Right ventricle myocardium inferior (tissue), 1 donor: ENCODE measurements around the gene GRIK3. TPM values are rescaled to one million over a fixed set of nuclear protein-coding genes. Genes with fewer than 3 reads are reported as not detected.

Source experiments
- ATAC-seq: fragments of 200-7000 bp; cut with Tn5 transposase; one replicate; pipeline ENCODE4 v1.9.1; 2020; ENCODE audit warnings: mild to moderate bottlenecking, moderate library complexity
- DNase-seq: peaks from one replicate; pipeline ENCODE4 v3.0.0; 2021; ENCODE audit errors: missing footprints
- intact Hi-C: fragments of 100-400 bp; cut with DNase I; formaldehyde crosslinking; loops from one replicate; pipeline ENCODE4 v1.11.0; 2022
- total RNA-seq: library from RNA; stranded (reverse); fragmentation: NEBNext Ultra II Directional; extraction: Animal tissue kit (Norgen Biotek cat#: 25700); gene quantifications from one replicate; pipeline ENCODE4 v1.2.1, GENCODE V29; 2021
- donor health status: DM: no; HTN: yes; CAD: no; lungs with severe emphysema.

The GRIK3 gene
- total RNA-seq, 1 donor from 2014 or later: 0.65 TPM

DNA sequence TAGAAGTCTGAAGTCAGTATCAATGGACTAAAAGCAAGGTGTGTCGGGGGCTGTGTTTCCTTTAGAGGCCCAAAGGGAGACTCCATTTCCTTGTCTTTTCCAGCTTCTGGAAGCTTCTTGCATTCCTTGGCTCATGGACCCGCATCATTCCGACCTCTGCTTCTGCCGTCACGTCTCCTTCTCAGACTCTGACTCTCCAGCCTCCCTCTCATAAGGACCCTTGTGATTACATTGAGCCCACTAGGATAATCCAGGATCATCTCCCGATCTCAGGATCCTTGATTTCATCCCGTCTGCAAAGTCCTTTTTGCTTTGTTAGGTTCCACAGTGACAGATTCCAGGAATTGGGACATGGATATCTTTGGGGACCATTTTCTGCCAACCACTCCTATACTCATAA is 285.8 kb downstream of the GRIK3 start:
- DNase-seq: no peak
- intact Hi-C loops: no loop called here
- ATAC-seq: no peak
